SU-DHL-6 (cell line): ENCODE data around the gene FGFRL1.

Experiments
- EZH2phosphoT487 ChIP-seq: fragments of 200-600 bp; sonication (generic), shearing (Covaris generic); conservative IDR thresholded peaks from 2 replicates; pipeline ENCODE4 v1.6.1; 2018; ENCODE audit warnings: mild to moderate bottlenecking, antibody characterized with exemption, low read length, moderate library complexity, mixed read lengths
- TF ChIP-seq, protein P1 (sequence below): fragments of 200-600 bp; sonication (generic); IDR thresholded peaks from one replicate; pipeline ENCODE4 v1.5.1; 2017; ENCODE audit warnings: antibody characterized with exemption, mild to moderate bottlenecking, low read length, moderate library complexity; ENCODE audit not compliant: insufficient read depth, poor library complexity, severe bottlenecking

DNA sequence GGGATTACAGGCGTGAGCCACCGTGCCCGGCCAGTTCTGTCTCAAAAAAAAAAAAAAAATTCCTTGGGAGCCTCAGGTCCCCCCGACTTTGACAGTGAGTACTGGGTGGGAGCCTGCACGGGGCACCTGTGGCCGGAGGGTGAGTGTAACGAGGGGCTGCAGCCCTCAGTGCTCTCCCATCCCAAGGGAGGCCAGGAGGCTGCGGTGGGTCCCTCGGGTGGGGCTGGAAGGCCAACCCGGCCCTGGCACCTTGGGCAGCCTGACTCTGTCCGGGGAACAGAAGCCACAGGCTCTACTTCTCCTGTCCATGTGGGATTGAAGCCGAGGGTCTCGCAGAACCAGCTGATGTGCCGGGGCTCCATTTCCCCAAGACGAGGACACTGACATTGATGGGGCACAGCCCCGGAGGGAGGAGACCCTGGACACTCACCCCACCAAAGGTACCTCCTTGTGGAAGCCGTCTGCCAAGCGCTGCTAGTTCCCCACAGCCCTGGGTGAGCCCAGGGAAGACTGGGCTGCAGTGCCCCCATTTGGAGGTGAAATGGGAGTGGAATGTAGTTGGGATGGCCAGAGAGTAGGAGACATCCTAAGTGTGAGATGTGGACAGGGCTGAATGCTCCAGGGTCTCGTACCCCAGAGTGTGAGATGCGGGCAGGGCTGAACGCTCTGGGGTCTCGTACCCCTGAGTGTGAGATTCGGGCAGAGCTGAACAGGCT lies 16.0 kb upstream of the FGFRL1 start:
- TF ChIP-seq, protein P1, sequence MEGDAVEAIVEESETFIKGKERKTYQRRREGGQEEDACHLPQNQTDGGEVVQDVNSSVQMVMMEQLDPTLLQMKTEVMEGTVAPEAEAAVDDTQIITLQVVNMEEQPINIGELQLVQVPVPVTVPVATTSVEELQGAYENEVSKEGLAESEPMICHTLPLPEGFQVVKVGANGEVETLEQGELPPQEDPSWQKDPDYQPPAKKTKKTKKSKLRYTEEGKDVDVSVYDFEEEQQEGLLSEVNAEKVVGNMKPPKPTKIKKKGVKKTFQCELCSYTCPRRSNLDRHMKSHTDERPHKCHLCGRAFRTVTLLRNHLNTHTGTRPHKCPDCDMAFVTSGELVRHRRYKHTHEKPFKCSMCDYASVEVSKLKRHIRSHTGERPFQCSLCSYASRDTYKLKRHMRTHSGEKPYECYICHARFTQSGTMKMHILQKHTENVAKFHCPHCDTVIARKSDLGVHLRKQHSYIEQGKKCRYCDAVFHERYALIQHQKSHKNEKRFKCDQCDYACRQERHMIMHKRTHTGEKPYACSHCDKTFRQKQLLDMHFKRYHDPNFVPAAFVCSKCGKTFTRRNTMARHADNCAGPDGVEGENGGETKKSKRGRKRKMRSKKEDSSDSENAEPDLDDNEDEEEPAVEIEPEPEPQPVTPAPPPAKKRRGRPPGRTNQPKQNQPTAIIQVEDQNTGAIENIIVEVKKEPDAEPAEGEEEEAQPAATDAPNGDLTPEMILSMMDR = no peak
- TF ChIP-seq EZH2phosphoT487 = no peak
